Left lobe of liver (tissue), 2 donors: ENCODE results near the gene DCAF6. TPM values are rescaled to one million over a fixed set of nuclear protein-coding genes. Genes with fewer than 3 reads are reported as not detected.
"Not testable (repeated sequence)": the region's sequence is repeated elsewhere in the genome, so short reads cannot be mapped to it uniquely, and the experiment has no call there.

ENCODE experiments used
- ATAC-seq: fragments of 200-7000 bp; cut with Tn5 transposase; one replicate; pipeline ENCODE4 v1.9.1; 2020; ENCODE audit warnings: mild to moderate bottlenecking, moderate library complexity
- DNase-seq: peaks from one replicate; pipeline ENCODE4 v3.0.0-alpha.2; 2020; ENCODE audit warnings: low spot score
- total RNA-seq: library from RNA; stranded (reverse); gene quantifications from one replicate; pipeline ENCODE4 v1.2.1, GENCODE V29; 2021
- donor health status: DM: no; HTN: no; CAD: no; lungs with moderate emphysema.
- donor health status: DM: no; HTN: yes; CAD: no.

DCAF6 gene, protein sequence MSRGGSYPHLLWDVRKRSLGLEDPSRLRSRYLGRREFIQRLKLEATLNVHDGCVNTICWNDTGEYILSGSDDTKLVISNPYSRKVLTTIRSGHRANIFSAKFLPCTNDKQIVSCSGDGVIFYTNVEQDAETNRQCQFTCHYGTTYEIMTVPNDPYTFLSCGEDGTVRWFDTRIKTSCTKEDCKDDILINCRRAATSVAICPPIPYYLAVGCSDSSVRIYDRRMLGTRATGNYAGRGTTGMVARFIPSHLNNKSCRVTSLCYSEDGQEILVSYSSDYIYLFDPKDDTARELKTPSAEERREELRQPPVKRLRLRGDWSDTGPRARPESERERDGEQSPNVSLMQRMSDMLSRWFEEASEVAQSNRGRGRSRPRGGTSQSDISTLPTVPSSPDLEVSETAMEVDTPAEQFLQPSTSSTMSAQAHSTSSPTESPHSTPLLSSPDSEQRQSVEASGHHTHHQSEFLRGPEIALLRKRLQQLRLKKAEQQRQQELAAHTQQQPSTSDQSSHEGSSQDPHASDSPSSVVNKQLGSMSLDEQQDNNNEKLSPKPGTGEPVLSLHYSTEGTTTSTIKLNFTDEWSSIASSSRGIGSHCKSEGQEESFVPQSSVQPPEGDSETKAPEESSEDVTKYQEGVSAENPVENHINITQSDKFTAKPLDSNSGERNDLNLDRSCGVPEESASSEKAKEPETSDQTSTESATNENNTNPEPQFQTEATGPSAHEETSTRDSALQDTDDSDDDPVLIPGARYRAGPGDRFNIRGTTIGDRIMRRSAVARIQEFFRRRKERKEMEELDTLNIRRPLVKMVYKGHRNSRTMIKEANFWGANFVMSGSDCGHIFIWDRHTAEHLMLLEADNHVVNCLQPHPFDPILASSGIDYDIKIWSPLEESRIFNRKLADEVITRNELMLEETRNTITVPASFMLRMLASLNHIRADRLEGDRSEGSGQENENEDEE
- 49.0 TPM for total RNA-seq

- ATAC-seq (peak; percentile 82), DNase-seq (peak; percentile 98)
Observed at GRCh38 chr1:167936068-167936929, at the start of gene DCAF6. DCAF6 (plus strand) TSS chr1:167936683; CDS start chr1:167936912, 229 bp downstream.

- DNase-seq, ATAC-seq: not testable (repeated sequence)
Observed at GRCh38 chr1:167887187-167887586, 49.3 kb upstream of the DCAF6 start.

DNA sequence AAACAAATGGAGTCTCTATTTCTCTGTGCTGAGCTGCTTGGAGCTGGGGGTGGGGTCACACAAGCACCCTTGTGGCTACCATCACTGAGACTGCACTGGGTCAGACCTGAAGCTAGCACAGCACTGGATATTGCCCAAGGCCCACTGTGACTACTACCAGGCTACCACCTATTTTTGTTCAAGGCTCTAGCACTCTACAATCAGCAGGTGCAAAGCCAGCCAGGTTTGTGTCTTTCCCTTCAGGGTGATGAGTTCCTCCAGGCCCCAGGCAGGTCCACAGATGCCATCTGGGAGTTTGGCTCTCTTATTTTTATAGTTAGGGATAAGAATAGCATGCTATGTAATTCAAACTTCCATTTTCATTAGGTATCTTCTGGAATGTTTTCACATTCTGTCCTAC lies 46.1 kb upstream of the DCAF6 start:
- DNase-seq: no peak
- no peak for ATAC-seq

- ATAC-seq (no peak), DNase-seq (no peak)
Observed at GRCh38 chr1:167893798-167894197, 42.7 kb upstream of the DCAF6 start.

GRCh38 chr1:167898578-167899222 lies 37.8 kb upstream of the DCAF6 start:
- DNase-seq: no peak
- peak; percentile 73 for ATAC-seq

GRCh38 chr1:167899253-167899681 lies 37.2 kb upstream of the DCAF6 start:
- ATAC-seq: peak; percentile 90
- DNase-seq: peak; percentile 94

GRCh38 chr1:167900907-167901306 lies 35.6 kb upstream of the DCAF6 start:
- ATAC-seq: no peak
- DNase-seq: no peak

- DNase-seq (no peak), ATAC-seq (peak; percentile 68)
Observed at GRCh38 chr1:167904652-167905130, 31.8 kb upstream of the DCAF6 start.

- ATAC-seq (peak; percentile 72), DNase-seq (no peak)
Observed at GRCh38 chr1:167905182-167905581, 31.3 kb upstream of the DCAF6 start.

DNA sequence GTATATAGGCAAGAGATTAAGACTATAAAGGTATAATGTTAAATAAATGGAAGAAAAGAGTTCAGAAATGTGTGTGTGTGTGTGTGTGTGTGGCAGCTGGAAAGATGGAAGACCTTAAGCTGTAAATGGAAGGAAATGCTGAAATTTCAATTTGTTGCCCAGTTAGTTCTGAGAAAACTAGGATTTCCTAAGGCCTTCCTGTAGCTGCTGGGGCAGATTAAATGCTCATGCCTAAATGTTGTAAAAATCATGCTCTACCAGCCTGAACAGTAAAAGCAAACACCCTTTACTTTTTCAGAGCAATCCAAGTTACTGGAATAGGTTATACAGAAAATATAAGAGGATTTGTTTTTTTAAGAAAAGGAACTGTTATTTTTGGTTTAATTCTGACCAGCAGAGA lies 30.8 kb upstream of the DCAF6 start:
- ATAC-seq (peak; percentile 12), DNase-seq (no peak)

- ATAC-seq (no peak), DNase-seq (no peak)
Observed at GRCh38 chr1:167909691-167910180, 26.7 kb upstream of the DCAF6 start.

DNA sequence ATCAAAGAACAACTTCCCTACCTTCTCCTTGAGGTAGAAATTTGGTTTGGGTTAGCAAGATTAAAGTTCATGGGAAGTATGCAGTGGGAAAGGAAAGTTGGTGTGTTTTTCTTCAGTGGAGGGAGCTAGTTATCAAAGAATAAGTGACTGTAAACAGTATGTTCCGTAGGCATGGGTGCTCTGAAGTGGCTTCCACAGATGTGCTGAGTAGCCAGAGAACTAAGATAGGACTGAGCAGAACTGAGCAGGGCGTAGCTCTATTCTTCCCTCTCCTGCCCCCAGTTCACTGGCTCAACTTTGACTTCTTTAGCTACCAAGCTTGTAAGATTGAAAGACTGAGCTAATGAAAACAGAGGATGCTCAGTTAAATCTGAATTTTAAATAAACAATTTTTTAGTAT lies 26.0 kb upstream of the DCAF6 start:
- no peak for DNase-seq
- peak; percentile 19 for ATAC-seq

DNA sequence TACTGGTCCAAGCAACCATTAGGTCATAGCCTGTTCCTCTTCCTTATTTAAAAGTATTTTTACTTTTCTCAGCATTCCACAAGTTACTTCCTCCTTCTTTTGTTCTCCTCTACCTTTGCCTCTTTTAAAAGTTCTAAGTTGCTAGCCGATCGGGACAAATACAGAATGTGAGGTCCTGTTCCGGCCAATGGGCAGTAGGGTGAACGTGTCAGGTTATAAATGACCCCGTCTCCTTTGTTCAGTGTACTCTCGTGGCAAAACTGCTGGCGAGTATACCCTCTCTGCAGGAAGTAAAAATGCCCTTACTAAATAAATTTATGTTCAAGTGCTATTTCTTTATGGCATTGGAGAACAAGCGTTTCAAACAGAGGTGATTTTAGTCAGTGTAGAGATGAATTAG lies 25.1 kb upstream of the DCAF6 start:
- ATAC-seq (no peak), DNase-seq (no peak)

GRCh38 chr1:167912294-167912693 lies 24.2 kb upstream of the DCAF6 start:
- peak; percentile 71 for DNase-seq
- ATAC-seq: peak; percentile 42

DNA sequence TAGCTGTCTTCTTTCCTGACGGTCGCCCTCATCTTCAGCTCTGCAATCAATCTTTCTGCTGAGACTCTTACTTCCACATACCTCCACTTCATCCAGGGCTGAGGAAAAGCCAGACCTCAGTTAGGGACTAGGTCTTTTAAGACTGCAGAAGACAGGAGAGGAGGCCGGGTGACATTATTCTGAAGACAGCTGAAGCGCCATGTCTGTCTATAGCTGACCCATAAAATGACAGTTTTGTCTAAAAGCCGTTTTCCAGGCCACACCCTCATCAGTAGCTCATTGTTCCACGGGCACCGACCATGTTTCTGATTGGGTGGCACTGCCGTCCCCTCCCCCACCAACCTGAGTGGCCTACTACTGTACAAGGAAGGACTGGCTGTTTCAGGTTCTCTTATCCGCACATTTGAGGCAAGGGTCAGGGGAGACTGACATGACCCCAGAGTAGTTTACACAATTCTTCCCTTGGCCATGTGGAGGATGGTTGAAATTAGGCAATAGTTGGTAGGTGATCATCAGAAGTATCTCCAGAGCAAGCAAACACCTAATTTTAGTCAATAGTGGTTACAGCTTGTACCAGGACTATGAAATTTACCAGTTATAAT lies 22.5 kb upstream of the DCAF6 start, which contains the start of gene ADCY10:
Gene ADCY10, minus strand, starts transcription at position 240 of the 602 bp plus-strand sequence. CDS start 8,994 bp downstream, outside the sequence.
- ATAC-seq: peak; percentile 79
- DNase-seq: peak; percentile 96

- DNase-seq (peak; percentile 68), ATAC-seq (peak; percentile 8)
Observed at GRCh38 chr1:167915569-167915968, 20.9 kb upstream of the DCAF6 start.

DNA sequence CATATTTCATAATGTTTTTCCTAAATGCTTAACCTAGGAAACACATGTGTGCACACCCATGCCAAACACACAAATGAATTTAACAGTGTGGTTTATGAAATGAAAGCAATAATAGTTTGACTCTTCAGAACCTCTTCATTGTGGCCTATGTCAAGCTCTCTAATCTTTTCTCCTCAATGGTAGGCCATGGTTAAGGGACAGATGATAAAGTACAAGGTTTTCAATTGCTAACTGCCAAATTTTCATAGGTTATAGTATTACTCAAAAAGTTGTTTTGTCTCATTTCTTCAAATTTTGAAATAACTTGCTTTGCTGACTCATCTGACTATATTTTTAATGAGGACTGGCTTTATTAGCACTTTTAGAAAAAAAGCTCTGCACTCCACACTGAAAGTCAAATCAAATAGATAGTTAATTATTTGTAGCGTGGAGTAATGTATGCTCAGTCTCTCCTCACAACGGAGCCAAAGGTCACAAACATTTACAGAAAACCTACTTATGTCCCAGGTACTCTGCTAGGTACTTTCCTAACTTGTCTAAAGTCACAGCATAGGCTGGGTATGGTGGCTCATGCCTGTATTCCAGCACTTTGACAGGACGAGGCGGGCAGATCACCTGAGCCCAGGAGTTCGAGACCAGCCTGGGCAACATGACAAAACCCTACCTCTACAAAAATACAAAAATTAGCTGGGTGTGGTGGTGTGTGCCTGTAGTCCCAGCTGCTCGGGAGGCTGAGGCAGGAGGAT lies 19.5 kb upstream of the DCAF6 start:
- peak; percentile 66 for ATAC-seq
- peak; percentile 56 for DNase-seq

GRCh38 chr1:167922023-167922422 lies 14.5 kb upstream of the DCAF6 start:
- no peak for ATAC-seq

More at GRCh38 chr1:167922023-167922422, 14.5 kb upstream of the DCAF6 start:
- no peak for DNase-seq
